Mesenchymal stem cell (in vitro differentiated cells and primary cell): Measurements from ENCODE around the gene CHST2. TPM values are rescaled to one million over a fixed set of nuclear protein-coding genes. Genes with fewer than 3 reads are reported as not detected.
A peak's percentile ranks its signal among the peaks of the same experiment; 100 is the strongest.

Experiments used
- DNase-seq: peaks from one replicate; pipeline ENCODE4 v3.0.0-alpha.2; 2013
- H2AFZ ChIP-seq: one replicate; pipeline ENCODE4 v1.6.1; 2013; ENCODE audit warnings: low read depth, mild to moderate bottlenecking, control low read depth, inconsistent platforms, low read length, moderate library complexity
- H2AK5ac ChIP-seq: 2 replicates; pipeline ENCODE4 v1.6.1; 2013; ENCODE audit warnings: low read length, moderate library complexity, mild to moderate bottlenecking, inconsistent platforms; ENCODE audit not compliant: severe bottlenecking
- H2BK120ac ChIP-seq: one replicate; pipeline ENCODE4 v1.6.1; 2013; ENCODE audit warnings: low read depth, mild to moderate bottlenecking, inconsistent platforms, low read length, moderate library complexity
- H2BK12ac ChIP-seq, 2 experiments: one replicate each; pipeline ENCODE4 v1.6.1; 2013; ENCODE audit warnings: inconsistent platforms in 2 of 2, low read length in 2 of 2, mild to moderate bottlenecking in 2 of 2, moderate library complexity in 2 of 2, control low read depth in 1 of 2
- H2BK15ac ChIP-seq: one replicate; pipeline ENCODE4 v1.6.1; 2013; ENCODE audit warnings: mild to moderate bottlenecking, low read depth, inconsistent platforms; ENCODE audit not compliant: poor library complexity, severe bottlenecking
- H2BK5ac ChIP-seq: 2 replicates; pipeline ENCODE4 v1.6.1; 2013; ENCODE audit warnings: low read depth, mild to moderate bottlenecking, low read length, control low read depth, inconsistent platforms; ENCODE audit not compliant: poor library complexity, severe bottlenecking
- H3K14ac ChIP-seq, 2 experiments: one replicate each; pipeline ENCODE4 v1.6.1; 2013; ENCODE audit warnings: inconsistent platforms in 2 of 2, low read length in 2 of 2, control low read depth in 1 of 2, mild to moderate bottlenecking in 1 of 2, moderate library complexity in 1 of 2
- H3K18ac ChIP-seq, 2 experiments: one replicate each; pipeline ENCODE4 v1.6.1; 2013; ENCODE audit warnings: inconsistent platforms in 2 of 2, low read length in 2 of 2, control low read depth in 1 of 2, low read depth in 1 of 2, mild to moderate bottlenecking in 1 of 2
- H3K23ac ChIP-seq, 2 experiments: one replicate each; pipeline ENCODE4 v1.6.1; 2013; ENCODE audit warnings: inconsistent platforms in 2 of 2, low read length in 2 of 2, mild to moderate bottlenecking in 2 of 2, moderate library complexity in 2 of 2, control low read depth in 1 of 2
- H3K27ac ChIP-seq: 2 replicates; pipeline ENCODE4 v1.5.1; 2013; ENCODE audit warnings: mild to moderate bottlenecking, moderate library complexity, low read length, control low read depth, inconsistent platforms; ENCODE audit not compliant: poor library complexity, severe bottlenecking
- H3K27me3 ChIP-seq, 2 experiments: 2 replicates each; pipeline versions ENCODE4 v1.6.1 to v1.7.0; 2013; ENCODE audit warnings: low read length in 2 of 2, mild to moderate bottlenecking in 2 of 2, moderate library complexity in 2 of 2, control low read depth in 1 of 2, inconsistent platforms in 1 of 2; ENCODE audit not compliant: control insufficient read depth in 1 of 2, insufficient read depth in 1 of 2
- H3K36me3 ChIP-seq, 2 experiments: 2 replicates each; pipeline versions ENCODE4 v1.6.1 to v1.7.0; 2013; ENCODE audit warnings: low read length in 2 of 2, control low read depth in 1 of 2, inconsistent platforms in 1 of 2, low read depth in 1 of 2, mild to moderate bottlenecking in 1 of 2; ENCODE audit not compliant: insufficient read depth in 2 of 2, control insufficient read depth in 1 of 2
- H3K4ac ChIP-seq, 2 experiments: one replicate each; pipeline ENCODE4 v1.6.1; 2013; ENCODE audit warnings: inconsistent platforms in 2 of 2, low read length in 2 of 2, mild to moderate bottlenecking in 2 of 2, moderate library complexity in 2 of 2, control low read depth in 1 of 2, low read depth in 1 of 2
- H3K4me1 ChIP-seq: 2 replicates; pipeline ENCODE4 v1.6.1; 2013; ENCODE audit warnings: low read depth, low read length, control low read depth; ENCODE audit not compliant: control insufficient read depth, insufficient read depth
- H3K4me2 ChIP-seq: 2 replicates; pipeline ENCODE4 v1.6.1; 2013; ENCODE audit warnings: low read length, mild to moderate bottlenecking, inconsistent platforms; ENCODE audit not compliant: poor library complexity, severe bottlenecking
- H3K4me3 ChIP-seq, 2 experiments: 2 replicates each; pipeline versions ENCODE4 v1.5.1 to v1.7.0; 2013; ENCODE audit warnings: low read length in 2 of 2, mild to moderate bottlenecking in 2 of 2, control low read depth in 1 of 2, low read depth in 1 of 2; ENCODE audit not compliant: insufficient read depth in 1 of 2
- H3K79me1 ChIP-seq: replicated peaks from 2 replicates; pipeline ENCODE4 v1.6.1; 2013; ENCODE audit warnings: mild to moderate bottlenecking, control low read depth, low read length, inconsistent platforms; ENCODE audit not compliant: poor library complexity, severe bottlenecking
- H3K9ac ChIP-seq: 2 replicates; pipeline ENCODE4 v1.7.0; 2013; ENCODE audit warnings: mild to moderate bottlenecking, low read length, moderate library complexity
- H3K9me3 ChIP-seq: 2 replicates; pipeline ENCODE4 v1.7.0; 2013; ENCODE audit warnings: mild to moderate bottlenecking, low read length; ENCODE audit not compliant: control insufficient read depth
- H4K8ac ChIP-seq: one replicate; pipeline ENCODE4 v1.6.1; 2013; ENCODE audit warnings: inconsistent platforms, mild to moderate bottlenecking, low read length, moderate library complexity
- H4K91ac ChIP-seq: one replicate; pipeline ENCODE4 v1.6.1; 2013; ENCODE audit warnings: mild to moderate bottlenecking, low read length, inconsistent platforms
- WGBS: methylation state at CpG from one replicate; pipeline ENCODE4 v1.1.7; 2013; ENCODE audit warnings: mixed read lengths; 5-methylcytosine and 5-hydroxymethylcytosine counted together
- polyA plus RNA-seq, 2 experiments: library from polyadenylated mRNA; stranded (reverse); fragments of 200-250 nt; gene quantifications; one replicate each; pipeline ENCODE4 v1.2.3, GENCODE V29; 2013

Gene CHST2, protein sequence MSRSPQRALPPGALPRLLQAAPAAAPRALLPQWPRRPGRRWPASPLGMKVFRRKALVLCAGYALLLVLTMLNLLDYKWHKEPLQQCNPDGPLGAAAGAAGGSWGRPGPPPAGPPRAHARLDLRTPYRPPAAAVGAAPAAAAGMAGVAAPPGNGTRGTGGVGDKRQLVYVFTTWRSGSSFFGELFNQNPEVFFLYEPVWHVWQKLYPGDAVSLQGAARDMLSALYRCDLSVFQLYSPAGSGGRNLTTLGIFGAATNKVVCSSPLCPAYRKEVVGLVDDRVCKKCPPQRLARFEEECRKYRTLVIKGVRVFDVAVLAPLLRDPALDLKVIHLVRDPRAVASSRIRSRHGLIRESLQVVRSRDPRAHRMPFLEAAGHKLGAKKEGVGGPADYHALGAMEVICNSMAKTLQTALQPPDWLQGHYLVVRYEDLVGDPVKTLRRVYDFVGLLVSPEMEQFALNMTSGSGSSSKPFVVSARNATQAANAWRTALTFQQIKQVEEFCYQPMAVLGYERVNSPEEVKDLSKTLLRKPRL
- polyA plus RNA-seq (2013, experiment 1 of 2): 42.8 TPM
- polyA plus RNA-seq (2013, experiment 2 of 2): 43.5 TPM

DNA sequence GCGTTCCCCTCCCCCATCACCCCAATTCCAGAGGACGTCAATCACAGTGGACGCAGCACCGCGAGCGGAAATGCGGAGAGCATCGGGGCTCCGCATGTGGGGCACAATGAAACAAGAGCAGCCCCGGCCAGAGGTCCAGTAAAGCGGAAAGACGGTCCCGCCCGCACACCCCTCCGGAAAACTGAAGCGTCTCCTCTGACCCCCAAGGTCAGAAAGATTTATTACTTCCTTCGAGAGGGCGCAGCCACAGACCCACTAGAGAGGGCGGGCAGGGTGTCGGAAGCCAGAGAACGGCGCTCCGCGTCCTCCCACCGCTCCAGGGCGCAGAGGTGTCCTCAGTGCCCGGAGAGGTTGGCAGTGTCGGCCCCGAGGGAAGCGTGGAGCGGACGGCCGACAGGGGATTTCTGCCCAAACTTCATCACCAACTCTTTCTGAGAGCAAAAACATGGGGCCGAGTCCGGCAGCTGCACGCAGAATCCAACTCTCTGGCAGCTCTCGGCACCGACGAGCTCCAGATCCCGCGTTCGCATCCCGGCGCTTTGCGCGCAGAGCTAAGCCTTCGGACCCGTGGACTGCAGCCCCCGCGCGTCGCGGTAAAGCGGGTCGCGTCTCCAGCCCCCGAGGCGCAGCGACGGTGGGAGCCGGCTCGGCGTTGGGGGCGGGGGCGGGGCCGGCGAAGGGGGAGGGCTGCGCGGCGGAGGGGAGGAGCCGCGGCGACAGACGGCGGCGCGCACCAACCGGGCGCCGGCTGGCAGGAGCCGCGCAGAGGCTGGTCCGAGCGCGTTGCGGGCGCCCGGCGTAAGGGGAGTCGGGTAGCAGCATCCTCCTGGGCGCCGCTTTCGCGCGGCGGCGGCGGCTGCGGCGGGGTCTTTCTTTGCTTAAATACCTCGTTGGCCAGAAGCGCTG lies at the start of gene CHST2:
Gene CHST2 (plus strand): TSS at position 763 of the 906 bp plus-strand sequence. CDS start 1,046 bp downstream, outside the sequence.
- H3K4me1 ChIP-seq: peaks cover 19% of the 10 kb centered on the region
- peak; percentile 85 for DNase-seq
- peak within 1 kb of the TSS; percentile 82 for H2BK120ac ChIP-seq
- peak within 1 kb of the TSS; percentile 99 for H4K8ac ChIP-seq
- peak within 1 kb of the TSS; percentile 94 for H2BK5ac ChIP-seq
- peak within 1 kb of the TSS; percentile 94 for H3K27ac ChIP-seq
- WGBS: under 1% methylated on average over 64 of the region's 102 CpGs
- H3K14ac ChIP-seq: peak within 1 kb of the TSS; percentile 96 to 99
- H3K4me3 ChIP-seq: peak within 1 kb of the TSS; percentile 96 to 98
- peak within 1 kb of the TSS; percentile 97 for H3K4me2 ChIP-seq
- H3K36me3 ChIP-seq: peaks cover 13 to 18% of the 10 kb centered on the region in 2 experiments
- peak within 1 kb of the TSS; percentile 99 for H2BK15ac ChIP-seq
- peak within 1 kb of the TSS; percentile 93 for H3K9ac ChIP-seq
- H3K9me3 ChIP-seq: no peaks in the 10 kb centered on the region
- H3K79me1 ChIP-seq: peaks cover 20% of the 10 kb centered on the region
- H3K23ac ChIP-seq: peak within 1 kb of the TSS; percentile 89 to 98
- peak within 1 kb of the TSS; percentile 18 to 85 for H2BK12ac ChIP-seq
- H4K91ac ChIP-seq: peak within 1 kb of the TSS; percentile 99
- H2AFZ ChIP-seq: peak within 1 kb of the TSS; percentile 78
- no peak within 1 kb of the TSS for H2AK5ac ChIP-seq
- H3K27me3 ChIP-seq: no peaks in the 10 kb centered on the region
- H3K4ac ChIP-seq: peak within 1 kb of the TSS; percentile 93 to 94
- peak within 1 kb of the TSS; percentile 99 to 100 for H3K18ac ChIP-seq

DNA sequence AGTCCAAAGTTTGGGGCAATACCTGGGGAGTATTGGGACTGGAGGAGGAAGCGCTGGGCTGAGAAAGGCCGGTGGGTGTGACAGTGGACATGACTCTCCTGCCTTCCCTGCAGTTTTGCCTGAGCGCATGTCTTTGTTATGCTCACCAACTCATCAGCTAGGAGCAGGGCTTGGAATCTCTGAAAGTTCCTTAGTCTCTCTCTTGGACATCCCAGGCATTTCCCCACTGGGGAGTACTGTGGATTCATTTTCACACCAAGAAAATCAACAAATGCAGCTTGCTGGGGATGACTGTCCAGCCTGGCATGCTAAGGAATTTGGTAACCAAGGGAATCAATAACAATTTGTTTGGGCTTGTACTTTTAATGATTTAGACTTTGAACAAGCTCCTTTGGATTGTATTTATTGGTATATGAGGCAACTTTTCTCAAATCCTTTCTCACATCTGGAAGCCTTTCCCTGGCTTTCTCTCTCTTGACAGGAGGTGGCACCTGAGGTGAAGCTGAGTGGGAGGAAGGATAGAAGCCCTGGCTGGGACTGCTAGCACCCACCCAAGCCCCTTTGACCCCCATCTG lies 48.5 kb upstream of the CHST2 start:
- Histone ChIP-seq H2BK5ac (no peak overlapping the region), H2BK120ac (peak overlapping the region; percentile 88), H4K91ac (no peak overlapping the region), H2AFZ (no peak overlapping the region), H3K9me3 (no peaks in the 10 kb centered on the region), H3K27me3 (no peaks in the 10 kb centered on the region), H3K4ac (no peak overlapping the region), H3K18ac (no peak overlapping the region), H3K4me1 (peaks cover 6% of the 10 kb centered on the region), H2AK5ac (no peak overlapping the region), H3K27ac (peak overlapping the region; percentile 66), H2BK12ac (no peak overlapping the region), H2BK15ac (peak overlapping the region; percentile 23), H3K4me3 (no peak overlapping the region), H3K79me1 (no peaks in the 10 kb centered on the region), H3K23ac (no peak overlapping the region), H3K36me3 (no peaks in the 10 kb centered on the region), H3K14ac (no peak overlapping the region), H4K8ac (no peak overlapping the region), H3K9ac (peak overlapping the region; percentile 78), H3K4me2 (peak overlapping the region; percentile 23)
- 31% methylated on average over 3 of the region's 3 CpGs for WGBS
- DNase-seq: peak; percentile 95

GRCh38 chr3:143071776-143072175 lies 47.8 kb upstream of the CHST2 start:
- Histone ChIP-seq H4K8ac (no peak overlapping the region), H3K4me3 (no peak overlapping the region), H2BK5ac (no peak overlapping the region), H3K4me2 (no peak overlapping the region), H2AFZ (no peak overlapping the region), H3K9me3 (no peaks in the 10 kb centered on the region), H3K27ac (no peak overlapping the region), H3K36me3 (no peaks in the 10 kb centered on the region), H2BK15ac (no peak overlapping the region), H3K27me3 (no peaks in the 10 kb centered on the region), H3K23ac (no peak overlapping the region), H3K79me1 (no peaks in the 10 kb centered on the region), H3K9ac (peak overlapping the region; percentile 78), H3K14ac (no peak overlapping the region), H3K18ac (no peak overlapping the region), H2BK12ac (peak overlapping the region in 1 of 2 experiments; percentile 67), H2BK120ac (no peak overlapping the region), H3K4ac (peak overlapping the region; percentile 2 to 5), H4K91ac (no peak overlapping the region), H2AK5ac (no peak overlapping the region), H3K4me1 (peaks cover 6% of the 10 kb centered on the region)
- WGBS: 90% methylated on average over 5 of the region's 6 CpGs
- DNase-seq: no peak
